Activated effector memory CD4-positive, alpha-beta T cell treated with anti-CD3 and anti-CD28 coated beads, Interleukin-2, amount 50 U/mL, for 16 hours (primary cell): ENCODE measurements around the gene HBEGF.

Experiments used
- DNase-seq: peaks from one replicate; pipeline ENCODE4 v3.0.0-alpha.2; 2020

HBEGF gene

DNA sequence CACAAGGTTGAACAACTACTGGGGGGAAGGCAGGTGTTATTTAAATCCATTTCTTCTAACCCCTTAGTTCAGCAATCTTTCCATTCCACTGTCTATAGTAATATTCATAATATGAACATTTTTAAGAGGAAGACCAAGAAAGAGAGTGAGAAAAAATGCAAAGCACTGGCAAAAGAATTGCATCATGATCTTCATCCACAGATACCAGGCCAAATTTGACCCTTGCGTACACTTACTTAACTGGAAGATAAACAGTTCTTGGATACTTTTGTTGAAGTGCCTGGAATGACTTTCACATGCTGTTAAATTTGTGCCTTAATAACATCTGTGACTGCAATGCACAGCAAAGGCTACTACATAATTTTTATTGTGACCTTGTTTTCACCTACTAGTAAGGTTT lies 45.3 kb downstream of the HBEGF start:
- no peak for DNase-seq

DNA sequence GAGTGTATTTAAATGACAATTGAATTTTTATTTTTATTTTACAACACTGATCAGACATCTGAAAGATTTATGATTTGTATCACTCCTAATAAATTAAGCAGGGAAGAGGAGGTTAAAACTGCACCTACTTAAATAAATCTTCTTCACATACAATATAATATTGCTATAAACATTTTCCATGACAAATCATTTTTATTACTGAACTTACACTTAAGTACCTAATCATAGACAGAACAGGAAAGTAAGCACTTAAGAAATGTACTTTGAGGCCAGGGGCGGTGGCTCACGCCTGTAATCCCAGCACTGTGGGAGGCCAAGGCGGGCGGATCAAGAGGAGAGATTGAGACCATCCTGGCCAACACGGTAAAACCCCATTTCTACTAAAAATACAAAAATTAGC lies 47.3 kb downstream of the HBEGF start:
- no peak for DNase-seq

GRCh38 chr5:140298183-140298601 lies 48.2 kb downstream of the HBEGF start:
- DNase-seq, result no peak

GRCh38 chr5:140297283-140297682 lies 49.1 kb downstream of the HBEGF start:
- no peak for DNase-seq

DNA sequence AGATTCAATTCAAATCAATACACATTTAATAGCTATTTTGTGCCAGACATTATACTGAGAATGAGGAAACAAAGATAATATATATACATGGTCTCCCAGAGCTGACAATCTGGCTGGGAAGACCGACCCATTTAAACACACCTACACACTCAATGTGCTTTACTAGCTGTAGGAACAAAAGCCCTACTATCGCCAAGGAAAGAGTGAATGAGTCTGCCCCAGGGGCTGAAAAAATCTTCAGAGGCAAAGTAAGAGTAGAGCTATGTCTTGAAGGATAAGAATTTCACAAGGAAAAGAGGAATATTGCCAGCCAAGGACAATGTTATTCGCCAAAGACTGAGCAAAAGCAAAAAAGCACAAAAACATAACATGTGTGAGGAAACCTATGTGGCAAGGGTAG lies 50.1 kb downstream of the HBEGF start:
- no peak for DNase-seq

- no peak for DNase-seq
Measured at GRCh38 chr5:140295414-140295813, 51.0 kb downstream of the HBEGF start.

DNA sequence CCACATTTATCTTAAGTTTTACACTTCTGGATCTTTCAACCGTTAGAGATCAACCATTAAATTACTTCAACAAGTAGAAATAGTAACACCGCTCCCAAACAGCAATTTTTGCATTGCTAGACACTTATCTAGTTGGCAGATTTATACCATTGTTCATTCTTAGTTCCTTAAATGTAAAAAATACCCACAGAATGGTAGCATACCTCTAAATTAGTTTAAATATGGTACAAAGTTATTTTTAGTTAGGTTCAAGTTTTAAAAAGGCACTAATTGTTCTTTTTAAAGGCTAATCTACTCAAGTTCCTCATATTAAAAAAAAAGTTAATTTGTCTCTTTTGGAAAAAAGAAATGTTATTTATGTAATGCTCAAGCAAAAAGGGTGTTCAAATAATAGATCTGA lies 51.6 kb downstream of the HBEGF start:
- no peak for DNase-seq

- DNase-seq, result no peak
Measured at GRCh38 chr5:140293849-140294100, 52.6 kb downstream of the HBEGF start.

DNA sequence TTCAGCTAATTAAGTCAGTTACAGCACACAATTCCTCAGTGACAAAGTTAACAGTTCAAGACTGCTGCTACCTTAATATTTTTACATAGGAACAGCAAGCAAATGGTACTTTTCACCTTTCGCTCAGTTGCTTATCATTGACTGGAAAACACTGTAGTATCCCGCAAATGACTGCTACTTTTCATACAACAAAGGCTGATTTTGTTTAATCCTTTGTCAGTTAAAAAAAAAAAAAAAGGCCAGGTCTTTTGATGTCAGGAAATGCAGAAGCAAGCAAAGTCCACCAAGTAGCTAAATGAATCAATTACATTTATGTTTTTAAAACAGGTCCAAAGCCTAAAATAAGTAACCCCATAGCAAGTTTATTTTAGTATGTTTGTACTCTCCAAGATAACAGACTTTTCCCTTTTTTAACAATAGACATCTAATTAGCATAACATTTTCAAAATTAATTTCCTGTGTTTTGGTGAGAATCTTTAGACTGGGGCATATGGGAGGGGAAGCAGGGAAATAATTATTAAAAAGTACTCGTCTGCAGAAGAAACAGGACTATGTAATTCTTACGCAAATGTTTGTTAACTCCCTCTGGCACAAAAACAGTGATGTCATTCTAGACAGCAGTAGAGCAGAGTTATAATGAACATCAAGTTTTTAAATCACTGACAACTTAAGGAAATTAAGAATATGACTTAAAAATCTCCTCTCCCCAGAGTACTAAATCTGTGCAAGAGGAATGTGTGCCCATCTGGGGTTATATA lies 53.1 kb downstream of the HBEGF start:
- DNase-seq, result no peak

- DNase-seq, result no peak
Measured at GRCh38 chr5:140292212-140293036, 54.0 kb downstream of the HBEGF start.

- DNase-seq, result no peak
Measured at GRCh38 chr5:140287801-140288521, 58.4 kb downstream of the HBEGF start.

DNA sequence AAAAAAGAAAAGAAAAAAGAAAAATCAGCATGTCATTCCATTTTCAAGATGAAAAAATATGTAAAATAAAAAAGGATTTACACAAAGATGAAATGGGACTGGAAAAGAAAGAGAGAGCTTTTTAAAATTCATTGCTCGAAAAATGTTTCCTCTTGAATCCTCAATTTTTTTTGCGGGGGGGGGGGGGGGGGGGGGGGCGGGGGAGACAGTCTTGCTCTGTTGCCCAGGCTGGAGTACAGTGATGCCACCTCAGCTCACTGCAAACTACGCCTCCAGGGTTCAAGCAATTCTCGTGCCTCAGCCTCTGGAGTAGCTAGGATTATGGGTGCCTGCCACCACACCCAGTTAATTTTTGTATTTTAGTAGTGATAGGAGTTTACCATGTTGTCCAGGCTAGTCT lies 60.0 kb downstream of the HBEGF start:
- no peak for DNase-seq

- no peak for DNase-seq
Measured at GRCh38 chr5:140284013-140284412, 62.4 kb downstream of the HBEGF start.
